HL-60 (cell line): ENCODE data around the gene TACO1.

Source experiments
- CTCF ChIP-seq: IDR thresholded peaks from one replicate; pipeline ENCODE4 v1.5.1; 2011; ENCODE audit warnings: low read length, control low read depth, inconsistent platforms; ENCODE audit not compliant: insufficient read depth
- POLR2AphosphoS5 ChIP-seq: IDR thresholded peaks from 2 replicates; pipeline ENCODE4 v1.6.1; 2012; ENCODE audit warnings: low read depth
- SPI1 ChIP-seq: IDR thresholded peaks from 2 replicates; pipeline ENCODE4 v1.6.1; 2012; ENCODE audit warnings: low read depth, mild to moderate bottlenecking, borderline replicate concordance

GRCh38 chr17:63579633-63580032, 21.1 kb upstream of the TACO1 start:
- TF ChIP-seq CTCF (no peak), POLR2AphosphoS5 (no peak), SPI1 (no peak)
